ENCODE data around the gene GFER.

- TF ChIP-seq GABPB1 (CRISPR knock-in tag; IDR thresholded peaks at IDR 0.05) (no peak), CTCF (IDR thresholded peaks at IDR 0.05) (no peak), ZNF425 (CRISPR knock-in tag; conservative IDR thresholded peaks at IDR 0.05) (no peak), CREM (CRISPR knock-in tag; IDR thresholded peaks at IDR 0.05) (no peak), PREB (CRISPR knock-in tag; IDR thresholded peaks at IDR 0.05; ENCODE audit: borderline replicate concordance) (no peak), STAT6 (CRISPR knock-in tag; conservative IDR thresholded peaks at IDR 0.05; ENCODE audit: low read depth) (no peak), E2F1 (CRISPR knock-in tag; IDR thresholded peaks at IDR 0.05) (no peak), CDX4 (CRISPR knock-in tag; IDR thresholded peaks at IDR 0.05; ENCODE audit: borderline replicate concordance) (no peak)
Observed at GRCh38 chr16:2032285-2033056, 48.5 kb downstream of the GFER start.
